K562 (cell line): ENCODE data around the gene TTLL4. TPM values are rescaled to one million over a fixed set of nuclear protein-coding genes. Genes with fewer than 3 reads are reported as not detected.

ENCODE experiments used
- ARID1B ChIP-seq: fragments of 450-650 bp; IDR thresholded peaks from 2 replicates; pipeline ENCODE4 v1.6.1; 2016; ENCODE audit warnings: antibody characterized with exemption, mild to moderate bottlenecking, inconsistent platforms
- BMI1 ChIP-seq: fragments of 150-350 bp; IDR thresholded peaks from 2 replicates; pipeline ENCODE4 v1.6.1; 2014; ENCODE audit warnings: low read length
- BRD9 ChIP-seq: fragments of 450-650 bp; IDR thresholded peaks from 2 replicates; pipeline ENCODE4 v1.6.1; 2018; ENCODE audit warnings: low read depth; ENCODE audit not compliant: partially characterized antibody
- CBX1 ChIP-seq: sonication (generic); IDR thresholded peaks from 2 replicates; pipeline ENCODE4 v1.6.1; 2016; ENCODE audit warnings: antibody characterized with exemption, low read depth, mild to moderate bottlenecking
- CC2D1A ChIP-seq: fragments of 450-650 bp; IDR thresholded peaks from 2 replicates; pipeline ENCODE4 v1.6.1; 2017; ENCODE audit warnings: mild to moderate bottlenecking
- FUS ChIP-seq: fragments of 200-400 bp; formaldehyde crosslinking; optimal IDR thresholded peaks from 2 replicates; pipeline ENCODE3; 2017; ENCODE audit warnings: low read depth, low read length
- GABPB1 ChIP-seq: sonication (generic); formaldehyde crosslinking; IDR thresholded peaks from 2 replicates; pipeline ENCODE4 v1.8.0; 2022; ENCODE audit warnings: mild to moderate bottlenecking, missing genetic modification reagents
- KAT7 ChIP-seq: sonication (generic); formaldehyde crosslinking; IDR thresholded peaks from 2 replicates; pipeline ENCODE4 v1.8.0; 2022; ENCODE audit warnings: missing genetic modification reagents, mild to moderate bottlenecking, borderline replicate concordance
- MTA1 ChIP-seq: fragments of 450-650 bp; IDR thresholded peaks from 2 replicates; pipeline ENCODE4 v1.6.1; 2017; ENCODE audit warnings: borderline replicate concordance
- PCBP2 ChIP-seq: fragments of 200-400 bp; formaldehyde crosslinking; IDR thresholded peaks from 2 replicates; pipeline ENCODE4 v1.6.1; 2018; ENCODE audit warnings: low read length, low read depth, mild to moderate bottlenecking, moderate library complexity; ENCODE audit not compliant: poor library complexity, severe bottlenecking
- PML ChIP-seq: IDR thresholded peaks from 2 replicates; pipeline ENCODE4 v1.6.1; 2012; ENCODE audit warnings: low read length, inconsistent platforms
- POLR2A ChIP-seq: fragments of 450-650 bp; conservative IDR thresholded peaks from 2 replicates; pipeline ENCODE4 v1.6.1; 2016
- PRPF4 ChIP-seq: fragments of 200-400 bp; formaldehyde crosslinking; IDR thresholded peaks from one replicate; pipeline ENCODE4 v1.6.1; 2017; ENCODE audit warnings: low read length, low read depth, mild to moderate bottlenecking; ENCODE audit not compliant: insufficient read depth, poor library complexity, severe bottlenecking
- RAD51 ChIP-seq: fragments of 450-650 bp; IDR thresholded peaks from 2 replicates; pipeline ENCODE4 v1.7.1; 2016; ENCODE audit warnings: low read depth, mild to moderate bottlenecking, borderline replicate concordance
- SAP30 ChIP-seq: fragments of 200-600 bp; sonication (generic); IDR thresholded peaks from 2 replicates; pipeline ENCODE4 v1.6.1; 2012; ENCODE audit warnings: borderline replicate concordance, low read depth, mild to moderate bottlenecking, moderate library complexity, low read length, control low read depth, inconsistent platforms; ENCODE audit not compliant: insufficient read depth, poor library complexity, severe bottlenecking
- polyA plus RNA-seq, 8 experiments: library from polyadenylated mRNA; depleted of rRNA in 4 of 8; stranded (reverse) in 5 of 8; unstranded in 3 of 8; fragments of >200 nt; fragmentation: Nextera tagmentation in 2 of 8; fragmentation: Illumina TruSeq in 1 of 8; extraction: Ambion mirVana in 2 of 8; extraction: Trizol in 1 of 8; gene quantifications; 2 replicates each; pipeline versions ENCODE4 v1.2.1 to v1.2.3, GENCODE V29; 2011 to 2014; ENCODE audit warnings: inconsistent platforms in 1 of 8, missing spikeins in 1 of 8
- total RNA-seq, 7 experiments: library from RNA; depleted of rRNA in 6 of 7; stranded (reverse); fragments of >200 nt in 6 of 7; fragmentation: Illumina TruSeq in 2 of 7; extraction: Trizol in 2 of 7; gene quantifications; 2 replicates each; pipeline versions ENCODE4 v1.2.1 to v1.2.3, GENCODE V29; 2011 to 2021; ENCODE audit warnings: low replicate concordance in 1 of 7
- TF ChIP-seq, protein P1 (sequence below): fragments of 450-650 bp; formaldehyde crosslinking; IDR thresholded peaks from 2 replicates; pipeline ENCODE4 v1.4.0; 2022; ENCODE audit warnings: missing genetic modification characterization
- TF ChIP-seq, protein P2 (sequence below): sonication (generic); formaldehyde crosslinking; IDR thresholded peaks from 2 replicates; pipeline ENCODE4 v1.9.0; 2022; ENCODE audit warnings: mild to moderate bottlenecking, missing genetic modification reagents
- TF ChIP-seq, protein P3 (sequence below): IDR thresholded peaks from 2 replicates; pipeline ENCODE4 v1.6.1; 2012; ENCODE audit warnings: low read depth, low read length, improper control_type of control experiment, borderline replicate concordance
- TF ChIP-seq, protein P4 (sequence below): fragments of 250-450 bp; sonication (Bioruptor Pico); IDR thresholded peaks from 2 replicates; pipeline ENCODE4 v1.4.0; 2020; ENCODE audit warnings: mild to moderate bottlenecking, moderate library complexity
- TF ChIP-seq, protein P5 (sequence below): sonication (generic); formaldehyde crosslinking; IDR thresholded peaks from 2 replicates; pipeline ENCODE4 v1.9.0; 2022; ENCODE audit warnings: mild to moderate bottlenecking, missing genetic modification reagents

The TTLL4 gene
- total and polyA plus RNA-seq, 9 of the 15 experiments (the other 6 are each of a cell fraction or from before 2014, with no cell fraction given), result 12.6 to 67.5 (median 24.5) TPM

DNA sequence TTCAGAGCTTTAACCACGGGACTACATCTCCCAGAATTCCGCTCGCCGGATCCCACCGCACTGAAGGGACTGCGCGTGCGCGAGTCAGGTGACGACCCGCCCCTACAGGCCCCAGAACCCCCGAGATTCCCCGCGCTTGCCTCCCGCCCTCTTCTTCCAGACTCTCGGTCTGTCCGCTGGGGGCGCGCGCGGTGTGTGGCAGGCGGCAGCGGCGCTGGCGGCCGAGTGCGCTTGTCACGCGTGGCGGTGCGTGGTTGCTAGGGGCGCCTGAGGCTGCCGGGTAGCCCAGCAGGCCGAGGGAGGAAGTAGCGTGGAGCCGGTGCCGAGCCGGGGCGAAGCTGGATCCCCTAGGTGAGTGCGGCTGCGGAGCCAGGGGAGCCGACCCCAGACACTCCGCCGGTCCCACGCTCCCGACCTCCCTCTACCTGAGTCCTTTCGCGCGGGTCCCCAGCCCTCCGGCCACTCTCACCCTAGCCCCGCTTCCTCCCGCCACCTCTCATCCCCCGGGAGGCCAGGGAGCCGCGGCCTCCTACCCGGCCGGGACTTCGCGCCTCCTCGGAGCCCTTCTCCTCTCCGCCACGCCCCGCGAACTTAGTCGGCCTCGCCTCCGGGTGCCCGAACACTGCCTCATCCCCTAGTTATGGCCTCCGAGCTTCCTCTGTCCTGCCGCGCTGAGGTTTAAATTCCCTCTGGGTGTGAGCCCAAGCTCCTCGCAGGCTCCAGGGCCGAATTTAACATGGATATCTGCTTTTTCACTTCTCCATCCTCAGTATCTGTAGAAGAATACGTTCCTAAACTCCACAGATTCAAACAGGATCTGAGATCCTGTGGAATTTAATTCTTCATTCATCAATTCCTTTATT lies at the start of gene TTLL4 (continued):
- TF ChIP-seq, protein P1, sequence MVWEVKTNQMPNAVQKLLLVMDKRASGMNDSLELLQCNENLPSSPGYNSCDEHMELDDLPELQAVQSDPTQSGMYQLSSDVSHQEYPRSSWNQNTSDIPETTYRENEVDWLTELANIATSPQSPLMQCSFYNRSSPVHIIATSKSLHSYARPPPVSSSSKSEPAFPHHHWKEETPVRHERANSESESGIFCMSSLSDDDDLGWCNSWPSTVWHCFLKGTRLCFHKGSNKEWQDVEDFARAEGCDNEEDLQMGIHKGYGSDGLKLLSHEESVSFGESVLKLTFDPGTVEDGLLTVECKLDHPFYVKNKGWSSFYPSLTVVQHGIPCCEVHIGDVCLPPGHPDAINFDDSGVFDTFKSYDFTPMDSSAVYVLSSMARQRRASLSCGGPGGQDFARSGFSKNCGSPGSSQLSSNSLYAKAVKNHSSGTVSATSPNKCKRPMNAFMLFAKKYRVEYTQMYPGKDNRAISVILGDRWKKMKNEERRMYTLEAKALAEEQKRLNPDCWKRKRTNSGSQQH (CRISPR knock-in tag), result no peak
- peak; percentile 74 for TF ChIP-seq GABPB1 (CRISPR knock-in tag)
- no peak for TF ChIP-seq CC2D1A
- peak; percentile 6; the same call in 1 of the 2 replicates for TF ChIP-seq ARID1B
- TF ChIP-seq CBX1, result 0 out of 2 replicates have a peak, but pooled peaks have one; percentile 46
- TF ChIP-seq, protein P2, sequence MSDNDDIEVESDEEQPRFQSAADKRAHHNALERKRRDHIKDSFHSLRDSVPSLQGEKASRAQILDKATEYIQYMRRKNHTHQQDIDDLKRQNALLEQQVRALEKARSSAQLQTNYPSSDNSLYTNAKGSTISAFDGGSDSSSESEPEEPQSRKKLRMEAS (CRISPR knock-in tag), result peak; percentile 90
- TF ChIP-seq KAT7, result no peak
- TF ChIP-seq, protein P3, sequence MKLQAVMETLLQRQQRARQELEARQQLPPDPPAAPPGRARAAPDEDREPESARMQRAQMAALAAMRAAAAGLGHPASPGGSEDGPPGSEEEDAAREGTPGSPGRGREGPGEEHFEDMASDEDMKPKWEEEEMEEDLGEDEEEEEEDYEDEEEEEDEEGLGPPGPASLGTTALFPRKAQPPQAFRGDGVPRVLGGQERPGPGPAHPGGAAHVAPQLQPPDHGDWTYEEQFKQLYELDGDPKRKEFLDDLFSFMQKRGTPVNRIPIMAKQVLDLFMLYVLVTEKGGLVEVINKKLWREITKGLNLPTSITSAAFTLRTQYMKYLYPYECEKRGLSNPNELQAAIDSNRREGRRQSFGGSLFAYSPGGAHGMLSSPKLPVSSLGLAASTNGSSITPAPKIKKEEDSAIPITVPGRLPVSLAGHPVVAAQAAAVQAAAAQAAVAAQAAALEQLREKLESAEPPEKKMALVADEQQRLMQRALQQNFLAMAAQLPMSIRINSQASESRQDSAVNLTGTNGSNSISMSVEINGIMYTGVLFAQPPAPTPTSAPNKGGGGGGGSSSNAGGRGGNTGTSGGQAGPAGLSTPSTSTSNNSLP, result no peak
- no peak for TF ChIP-seq PRPF4
- TF ChIP-seq PML, result 0 out of 2 replicates have a peak, but pooled peaks have one; percentile 35
- TF ChIP-seq FUS, result peak; percentile 67
- TF ChIP-seq, protein P4, sequence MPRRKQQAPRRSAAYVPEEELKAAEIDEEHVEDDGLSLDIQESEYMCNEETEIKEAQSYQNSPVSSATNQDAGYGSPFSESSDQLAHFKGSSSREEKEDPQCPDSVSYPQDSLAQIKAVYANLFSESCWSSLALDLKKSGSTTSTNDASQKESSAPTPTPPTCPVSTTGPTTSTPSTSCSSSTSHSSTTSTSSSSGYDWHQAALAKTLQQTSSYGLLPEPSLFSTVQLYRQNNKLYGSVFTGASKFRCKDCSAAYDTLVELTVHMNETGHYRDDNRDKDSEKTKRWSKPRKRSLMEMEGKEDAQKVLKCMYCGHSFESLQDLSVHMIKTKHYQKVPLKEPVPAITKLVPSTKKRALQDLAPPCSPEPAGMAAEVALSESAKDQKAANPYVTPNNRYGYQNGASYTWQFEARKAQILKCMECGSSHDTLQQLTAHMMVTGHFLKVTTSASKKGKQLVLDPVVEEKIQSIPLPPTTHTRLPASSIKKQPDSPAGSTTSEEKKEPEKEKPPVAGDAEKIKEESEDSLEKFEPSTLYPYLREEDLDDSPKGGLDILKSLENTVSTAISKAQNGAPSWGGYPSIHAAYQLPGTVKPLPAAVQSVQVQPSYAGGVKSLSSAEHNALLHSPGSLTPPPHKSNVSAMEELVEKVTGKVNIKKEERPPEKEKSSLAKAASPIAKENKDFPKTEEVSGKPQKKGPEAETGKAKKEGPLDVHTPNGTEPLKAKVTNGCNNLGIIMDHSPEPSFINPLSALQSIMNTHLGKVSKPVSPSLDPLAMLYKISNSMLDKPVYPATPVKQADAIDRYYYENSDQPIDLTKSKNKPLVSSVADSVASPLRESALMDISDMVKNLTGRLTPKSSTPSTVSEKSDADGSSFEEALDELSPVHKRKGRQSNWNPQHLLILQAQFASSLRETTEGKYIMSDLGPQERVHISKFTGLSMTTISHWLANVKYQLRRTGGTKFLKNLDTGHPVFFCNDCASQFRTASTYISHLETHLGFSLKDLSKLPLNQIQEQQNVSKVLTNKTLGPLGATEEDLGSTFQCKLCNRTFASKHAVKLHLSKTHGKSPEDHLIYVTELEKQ (CRISPR knock-in tag), result no peak
- TF ChIP-seq, protein P5, sequence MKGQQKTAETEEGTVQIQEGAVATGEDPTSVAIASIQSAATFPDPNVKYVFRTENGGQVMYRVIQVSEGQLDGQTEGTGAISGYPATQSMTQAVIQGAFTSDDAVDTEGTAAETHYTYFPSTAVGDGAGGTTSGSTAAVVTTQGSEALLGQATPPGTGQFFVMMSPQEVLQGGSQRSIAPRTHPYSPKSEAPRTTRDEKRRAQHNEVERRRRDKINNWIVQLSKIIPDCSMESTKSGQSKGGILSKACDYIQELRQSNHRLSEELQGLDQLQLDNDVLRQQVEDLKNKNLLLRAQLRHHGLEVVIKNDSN (CRISPR knock-in tag), result peak; percentile 73
- peak; percentile 71 for TF ChIP-seq RAD51
- TF ChIP-seq BMI1, result no peak
- no peak for TF ChIP-seq PCBP2
- TF ChIP-seq SAP30, result peak; percentile 63
- peak; percentile 75; the same call in 1 of the 2 replicates for TF ChIP-seq MTA1
- TF ChIP-seq POLR2A, result peak; percentile 79
- TF ChIP-seq BRD9, result no peak
